SK-N-MC (cell line): ENCODE data around the gene CTSV.
"Not testable (repeated sequence)": the region's sequence is repeated elsewhere in the genome, so short reads cannot be mapped to it uniquely, and the experiment has no call there.

Experiments
- DNase-seq: peaks from one replicate; pipeline ENCODE4 v3.0.0-alpha.2; 2011; ENCODE audit warnings: low read depth, low spot score
- H3K27ac ChIP-seq: fragments of 200-600 bp; sonication (generic); 2 replicates; pipeline ENCODE4 v1.5.1; 2016; ENCODE audit warnings: mixed run types
- H3K36me3 ChIP-seq: fragments of 200-600 bp; sonication (generic); 2 replicates; pipeline ENCODE4 v1.6.1; 2017; ENCODE audit warnings: antibody characterized with exemption, low read length, mixed read lengths; ENCODE audit not compliant: insufficient read depth
- H3K4me3 ChIP-seq: fragments of 200-600 bp; sonication (generic); 2 replicates; pipeline ENCODE4 v1.5.1; 2016
- H3K9ac ChIP-seq: fragments of 200-600 bp; sonication (generic); 2 replicates; pipeline ENCODE4 v1.8.0; 2017; ENCODE audit warnings: mixed run types, mixed read lengths; ENCODE audit not compliant: insufficient read length
- H3K9me3 ChIP-seq: fragments of 200-600 bp; sonication (generic); 2 replicates; pipeline ENCODE4 v1.6.1; 2017; ENCODE audit warnings: low read depth, mild to moderate bottlenecking, antibody characterized with exemption, low read length, moderate library complexity, mixed read lengths
- EZH2 ChIP-seq: fragments of 200-600 bp; sonication (generic); IDR thresholded peaks from one replicate; pipeline ENCODE4 v1.6.1; 2017; ENCODE audit warnings: antibody characterized with exemption
- FOXP2 ChIP-seq: optimal IDR thresholded peaks from 2 replicates; pipeline ENCODE3; 2011; ENCODE audit warnings: mild to moderate bottlenecking, moderate library complexity; ENCODE audit not compliant: insufficient read depth; ENCODE audit errors: extremely low read length, control extremely low read depth
- POLR2AphosphoS5 ChIP-seq: IDR thresholded peaks from 2 replicates; pipeline ENCODE4 v1.6.1; 2012; ENCODE audit warnings: mild to moderate bottlenecking, low read depth, low read length, borderline replicate concordance

The CTSV gene

GRCh38 chr9:97073506-97073905, 34.6 kb upstream of the CTSV start:
- DNase-seq = no peak
- H3K36me3 ChIP-seq = no peaks in the 10 kb centered on the region
- H3K4me3 ChIP-seq = no peak overlapping the region
- H3K9ac ChIP-seq = no peak overlapping the region
- TF ChIP-seq POLR2AphosphoS5 (no peak), FOXP2 (no peak), EZH2 (no peak)
- H3K9me3 ChIP-seq = no peaks in the 10 kb centered on the region
- H3K27ac ChIP-seq = no peak overlapping the region

GRCh38 chr9:97072285-97072776, 33.4 kb upstream of the CTSV start:
- Histone ChIP-seq H3K36me3 (no peaks in the 10 kb centered on the region), H3K27ac (no peak overlapping the region), H3K9ac (no peak overlapping the region), H3K9me3 (no peaks in the 10 kb centered on the region), H3K4me3 (no peak overlapping the region)
- no peak for TF ChIP-seq EZH2
- TF ChIP-seq POLR2AphosphoS5 = no peak
- TF ChIP-seq FOXP2 = no peak
- DNase-seq = no peak

- H3K9ac ChIP-seq, DNase-seq, H3K4me3 ChIP-seq, H3K9me3 ChIP-seq, H3K36me3 ChIP-seq, H3K27ac ChIP-seq: not testable (repeated sequence)
These were observed 31.4 kb upstream of the CTSV start for GRCh38 chr9:97070325-97070724.

- no peak overlapping the region for H3K27ac ChIP-seq
- TF ChIP-seq FOXP2 (no peak), EZH2 (no peak), POLR2AphosphoS5 (no peak)
- no peak for DNase-seq
- H3K9me3 ChIP-seq = no peaks in the 10 kb centered on the region
- H3K9ac ChIP-seq = no peak overlapping the region
- H3K36me3 ChIP-seq = no peaks in the 10 kb centered on the region
- H3K4me3 ChIP-seq = no peak overlapping the region
These were observed 28.5 kb upstream of the CTSV start for GRCh38 chr9:97067490-97067889.

GRCh38 chr9:97064176-97064575, 25.2 kb upstream of the CTSV start:
- Histone ChIP-seq H3K36me3 (no peaks in the 10 kb centered on the region), H3K4me3 (no peak overlapping the region), H3K9me3 (no peaks in the 10 kb centered on the region), H3K27ac (no peak overlapping the region), H3K9ac (no peak overlapping the region)
- DNase-seq = no peak
- no peak for TF ChIP-seq POLR2AphosphoS5
- no peak for TF ChIP-seq FOXP2
- TF ChIP-seq EZH2 = no peak

- H3K27ac ChIP-seq = no peak overlapping the region
- no peak overlapping the region for H3K9ac ChIP-seq
- H3K4me3 ChIP-seq = no peak overlapping the region
- TF ChIP-seq EZH2 (no peak), POLR2AphosphoS5 (no peak), FOXP2 (no peak)
- H3K9me3 ChIP-seq = no peaks in the 10 kb centered on the region
- no peak for DNase-seq
- H3K36me3 ChIP-seq = no peaks in the 10 kb centered on the region
These were observed 21.9 kb upstream of the CTSV start for GRCh38 chr9:97060796-97061195.

GRCh38 chr9:97059626-97060025, 20.7 kb upstream of the CTSV start:
- Histone ChIP-seq H3K9me3 (no peaks in the 10 kb centered on the region), H3K27ac (no peak overlapping the region), H3K9ac (no peak overlapping the region), H3K4me3 (no peak overlapping the region), H3K36me3 (no peaks in the 10 kb centered on the region)
- DNase-seq = no peak
- TF ChIP-seq FOXP2 = no peak
- no peak for TF ChIP-seq EZH2
- TF ChIP-seq POLR2AphosphoS5 = no peak

- H3K36me3 ChIP-seq = no peaks in the 10 kb centered on the region
- no peaks in the 10 kb centered on the region for H3K9me3 ChIP-seq
- no peak overlapping the region for H3K4me3 ChIP-seq
- H3K27ac ChIP-seq = no peak overlapping the region
- no peak for DNase-seq
- H3K9ac ChIP-seq = no peak overlapping the region
- no peak for TF ChIP-seq FOXP2
- TF ChIP-seq POLR2AphosphoS5 = no peak
- no peak for TF ChIP-seq EZH2
These were observed 18.7 kb upstream of the CTSV start for GRCh38 chr9:97057651-97058050.

GRCh38 chr9:97055891-97056290, 16.9 kb upstream of the CTSV start:
- DNase-seq, H3K4me3 ChIP-seq, H3K9me3 ChIP-seq, H3K9ac ChIP-seq, H3K36me3 ChIP-seq, H3K27ac ChIP-seq: not testable (repeated sequence)
